Kidney tubule cell (primary cell): ENCODE data around the gene CACFD1.
A peak's percentile ranks its signal among the peaks of the same experiment; 100 is the strongest.

ENCODE experiments used
- DNase-seq: peaks from one replicate; pipeline ENCODE4 v3.0.0-alpha.2; 2018; ENCODE audit warnings: low spot score

Gene CACFD1

DNA sequence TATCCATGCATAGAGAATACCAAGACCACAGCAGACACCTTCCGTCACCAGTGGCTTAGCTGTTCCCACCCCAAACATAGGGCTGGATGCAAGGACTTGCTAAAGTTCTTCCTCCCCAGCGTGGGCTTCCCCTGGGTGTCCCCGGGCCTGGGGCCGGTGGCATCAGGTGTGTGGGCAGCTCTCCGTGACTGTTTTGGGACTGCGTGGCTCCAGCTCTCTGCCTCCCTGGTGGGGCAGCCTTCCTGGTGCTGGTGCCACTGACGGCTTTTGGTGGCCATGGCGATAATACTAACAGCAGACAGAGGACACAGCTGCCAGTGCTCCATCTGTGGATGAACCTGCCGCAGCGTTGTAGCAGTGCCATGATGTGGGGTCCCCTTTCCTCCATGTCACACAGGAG is 4.9 kb downstream of the CACFD1 start:
- no peak for DNase-seq

DNA sequence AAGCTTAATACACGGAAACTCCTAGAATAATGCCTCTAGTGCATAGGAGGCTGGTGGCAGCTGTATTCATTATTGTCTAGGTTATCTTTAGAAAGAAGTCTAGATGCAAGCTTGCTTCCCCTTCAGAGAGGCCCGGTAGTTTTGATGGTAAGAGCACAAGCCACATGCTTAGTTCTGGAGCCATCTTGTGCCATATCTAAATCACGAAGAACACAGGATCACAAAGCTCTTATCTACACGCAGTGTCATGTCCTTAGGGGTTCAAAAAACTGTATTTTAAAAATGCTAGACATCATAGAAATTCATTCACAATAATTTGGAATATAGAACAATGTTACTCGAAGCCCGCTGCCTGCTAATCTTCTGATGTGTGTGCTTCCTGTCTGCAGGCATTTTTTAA is 6.2 kb downstream of the CACFD1 start:
- no peak for DNase-seq

DNA sequence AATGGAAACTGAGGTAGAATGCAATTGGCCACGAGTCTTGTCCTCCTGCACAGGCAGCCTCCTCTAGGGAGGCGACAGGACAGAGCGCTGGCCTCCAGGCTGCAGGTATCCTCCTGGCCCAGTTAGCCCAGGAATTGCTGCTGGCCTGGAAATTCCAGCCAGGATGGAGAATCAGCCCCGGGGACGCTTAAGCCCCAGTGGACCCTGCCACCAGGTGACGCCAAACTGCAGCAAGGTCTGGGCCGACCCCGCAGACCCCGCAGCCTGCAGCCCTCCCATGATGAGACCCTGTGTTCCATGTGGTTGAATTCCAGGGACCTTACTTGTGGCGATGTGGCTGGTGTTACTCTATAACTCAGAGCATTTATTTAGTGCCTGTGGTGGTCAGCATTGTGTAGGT is 7.3 kb downstream of the CACFD1 start:
- DNase-seq = no peak

DNA sequence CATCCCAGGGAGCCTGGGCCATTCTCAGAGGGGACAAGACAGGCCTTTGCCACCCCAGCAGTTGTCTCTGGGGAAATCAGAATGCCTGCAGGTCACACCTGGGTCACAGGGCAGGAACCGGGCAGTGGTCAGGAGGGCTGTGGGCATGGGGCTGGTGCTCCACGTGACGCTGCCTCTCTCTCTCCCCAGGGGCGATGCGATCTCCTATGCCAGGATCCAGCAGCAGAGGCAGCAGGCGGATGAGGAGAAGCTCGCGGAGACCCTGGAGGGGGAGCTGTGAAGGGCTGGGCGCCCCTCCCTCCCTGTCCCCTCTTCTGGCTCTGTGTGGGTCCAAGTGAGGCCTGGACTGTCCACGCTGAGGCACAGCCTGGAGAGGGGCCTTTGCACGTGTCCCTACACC is 8.6 kb downstream of the CACFD1 start:
- DNase-seq = no peak

DNA sequence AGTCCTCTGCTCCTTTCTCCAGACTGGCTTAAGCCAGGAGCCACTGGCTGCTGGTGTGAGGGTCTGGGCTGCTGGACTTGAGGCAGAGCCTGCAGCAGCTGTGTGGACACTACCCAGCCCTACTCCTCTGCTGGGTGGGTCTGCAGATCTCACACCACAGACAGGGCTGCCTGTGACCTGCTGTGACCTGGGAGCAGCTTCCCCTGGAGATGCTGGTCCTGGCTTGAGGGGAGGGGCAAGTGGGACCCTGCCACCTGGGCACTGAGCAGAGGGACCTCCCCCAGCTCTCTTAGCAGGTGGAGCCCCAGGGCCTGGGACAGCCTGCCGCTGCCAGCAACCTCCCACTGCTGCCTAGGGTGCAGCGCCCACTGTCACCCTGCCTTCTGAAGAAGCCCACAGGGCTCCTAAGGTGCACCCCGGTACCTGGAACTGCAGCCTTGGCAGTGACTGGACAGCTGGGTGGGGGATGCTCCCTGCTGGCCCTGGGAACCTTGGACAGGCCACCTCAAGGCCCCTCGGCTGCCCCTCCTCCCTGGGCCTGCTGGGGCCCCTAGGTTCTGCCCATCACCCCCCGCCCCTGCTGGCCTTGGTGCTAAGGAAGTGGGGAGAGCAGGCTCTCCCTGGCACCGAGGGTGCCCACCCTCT is 9.1 kb downstream of the CACFD1 start:
- peak; percentile 14 for DNase-seq

DNA sequence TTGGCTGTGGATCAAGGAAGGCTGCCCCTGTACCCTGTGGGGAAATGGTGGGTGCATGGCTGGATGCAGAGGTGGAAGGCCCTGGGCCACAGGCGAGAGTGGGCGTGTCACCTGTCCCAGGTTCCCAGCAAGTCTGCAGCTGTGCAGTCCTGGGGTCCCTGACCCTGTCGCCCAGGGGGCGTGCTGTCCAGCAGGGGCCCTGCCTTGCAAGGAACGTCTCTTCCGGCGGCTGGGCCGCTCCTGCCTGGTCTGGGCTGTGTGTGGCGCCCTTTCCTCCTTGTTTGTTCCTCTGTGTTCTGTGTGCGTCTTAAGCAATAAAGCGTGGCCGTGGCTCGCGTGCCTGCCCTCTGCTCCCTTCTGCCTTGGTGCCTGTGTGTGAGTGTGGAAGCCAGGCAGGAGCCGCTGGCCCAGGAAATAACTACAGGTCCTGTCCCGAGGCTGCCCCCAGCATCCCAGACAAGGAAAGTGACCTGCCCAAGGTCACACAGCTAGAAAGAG is 10.7 kb downstream of the CACFD1 start:
- DNase-seq = peak; percentile 6

DNA sequence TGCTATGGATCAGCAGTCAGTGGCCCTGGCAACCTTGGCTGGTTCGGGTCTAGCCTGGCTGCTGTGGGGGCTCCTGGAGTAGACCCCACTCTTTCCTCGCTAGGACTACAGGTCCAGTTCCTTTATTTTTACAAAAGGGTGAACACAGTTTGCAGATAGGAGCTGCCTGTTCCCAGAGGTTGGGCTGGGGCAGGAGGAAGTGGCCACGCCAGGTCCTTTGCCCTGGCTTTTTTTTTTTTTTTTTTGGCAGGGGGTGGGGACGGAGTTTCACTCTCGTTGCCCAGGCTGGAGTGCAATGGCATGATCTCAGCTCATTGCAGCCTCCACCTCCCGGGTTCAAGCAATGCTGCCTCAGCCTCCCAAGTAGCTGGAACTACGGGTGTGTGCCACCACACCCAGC is 11.2 kb downstream of the CACFD1 start:
- no peak for DNase-seq

DNA sequence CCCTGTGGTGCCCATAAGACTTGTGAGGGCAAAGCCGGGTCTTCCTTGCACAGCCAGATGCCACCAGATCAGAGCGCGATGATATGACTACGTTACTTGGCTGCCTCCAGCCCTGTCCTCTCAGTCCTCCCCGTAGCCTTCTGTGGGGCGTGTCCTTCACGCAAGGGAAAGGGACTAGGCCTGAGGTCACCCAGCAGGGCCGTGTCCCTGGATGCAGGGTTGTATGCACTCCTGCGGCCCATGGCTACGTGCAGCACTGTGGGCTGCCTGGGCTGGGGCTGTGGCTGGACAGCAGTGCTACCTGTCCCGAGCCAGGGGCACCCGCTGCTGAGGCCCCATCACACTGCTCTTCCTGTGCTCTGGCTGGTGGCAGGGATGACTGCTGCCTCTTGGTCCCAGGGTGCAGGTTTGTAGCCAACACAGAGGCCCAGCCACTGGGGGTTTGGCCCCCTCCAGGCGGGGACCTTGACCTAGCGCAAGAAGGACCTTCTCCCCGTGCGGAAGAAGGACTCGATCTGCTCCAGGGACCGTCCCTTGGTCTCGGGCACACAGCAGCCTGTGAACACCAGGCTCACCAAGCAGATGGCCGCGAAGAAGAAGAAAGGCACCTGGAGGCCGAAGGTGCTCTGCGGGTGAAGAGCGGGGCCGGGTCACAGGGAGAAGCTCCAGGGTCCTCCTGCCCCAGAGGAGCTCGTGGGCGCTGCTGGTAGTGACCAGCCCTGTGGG is 11.9 kb downstream of the CACFD1 start:
- DNase-seq = no peak

DNA sequence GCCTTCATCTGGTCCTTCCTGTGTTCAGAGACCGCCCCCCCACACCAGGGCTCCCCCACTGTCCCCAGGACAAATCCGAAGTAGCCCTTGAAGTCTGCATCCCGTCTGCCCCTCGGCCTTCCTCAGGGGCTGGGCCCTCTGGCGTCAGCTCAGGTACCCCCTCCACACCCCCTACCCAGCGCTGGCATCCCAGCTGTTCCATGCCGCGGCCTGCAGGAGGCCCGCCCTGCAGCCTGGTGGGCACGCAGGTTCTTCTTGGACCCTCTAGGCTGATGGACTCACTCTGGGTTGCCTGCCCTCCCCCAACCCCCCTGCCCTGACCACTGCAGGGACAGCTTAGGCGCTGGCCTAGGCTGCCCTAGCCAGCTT is 12.5 kb downstream of the CACFD1 start:
- no peak for DNase-seq

DNA sequence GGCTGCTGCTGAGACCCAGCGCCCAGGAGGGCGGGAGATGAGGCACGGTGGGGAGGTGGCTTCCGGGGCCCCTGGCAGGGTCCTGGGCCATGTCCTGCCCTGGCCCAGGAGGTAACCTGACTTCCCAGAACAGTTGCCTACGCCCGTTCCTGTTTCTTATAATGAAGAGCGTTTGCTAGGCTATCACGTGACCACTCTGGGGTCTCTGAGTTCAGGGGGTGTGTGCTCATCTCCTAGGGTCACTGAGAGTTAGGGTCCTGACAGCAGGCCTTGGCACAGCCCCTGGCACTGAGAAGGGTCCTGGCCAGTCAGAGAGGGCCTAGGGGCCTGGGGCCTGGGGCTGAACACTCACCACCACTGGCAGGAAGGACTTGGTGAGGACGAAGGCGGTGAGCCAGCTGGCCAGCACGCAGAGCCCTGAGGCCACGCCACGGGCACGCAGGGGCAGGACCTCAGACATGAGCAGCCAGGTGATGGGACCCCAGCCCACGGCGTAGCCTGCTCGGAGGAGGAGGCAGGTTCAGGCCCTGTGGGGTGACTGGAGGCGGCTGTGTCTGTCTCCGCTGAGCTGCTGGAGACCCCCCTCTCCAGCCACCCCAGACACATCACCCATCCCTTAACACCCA is 13.1 kb downstream of the CACFD1 start:
- DNase-seq = no peak

DNA sequence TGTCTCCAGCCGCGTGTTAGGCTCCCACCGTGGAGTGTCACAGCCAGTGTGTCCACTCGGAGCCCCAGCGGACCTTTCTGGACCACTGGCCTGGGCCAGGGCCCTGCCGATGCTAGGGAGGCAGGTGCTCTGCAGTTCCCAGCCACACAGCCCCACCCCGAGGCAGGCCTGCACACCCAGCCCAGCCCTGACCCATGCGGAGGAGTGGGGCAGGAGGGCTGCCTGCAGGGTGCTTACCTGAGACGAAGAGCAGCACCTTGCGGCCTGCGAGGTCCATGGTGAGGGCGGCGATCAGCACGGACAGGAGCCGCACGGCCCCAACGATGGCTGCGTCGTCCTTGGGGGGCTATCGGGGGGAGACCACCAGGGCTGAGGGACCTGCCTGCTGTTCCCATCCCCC is 14.0 kb downstream of the CACFD1 start:
- DNase-seq = no peak

DNA sequence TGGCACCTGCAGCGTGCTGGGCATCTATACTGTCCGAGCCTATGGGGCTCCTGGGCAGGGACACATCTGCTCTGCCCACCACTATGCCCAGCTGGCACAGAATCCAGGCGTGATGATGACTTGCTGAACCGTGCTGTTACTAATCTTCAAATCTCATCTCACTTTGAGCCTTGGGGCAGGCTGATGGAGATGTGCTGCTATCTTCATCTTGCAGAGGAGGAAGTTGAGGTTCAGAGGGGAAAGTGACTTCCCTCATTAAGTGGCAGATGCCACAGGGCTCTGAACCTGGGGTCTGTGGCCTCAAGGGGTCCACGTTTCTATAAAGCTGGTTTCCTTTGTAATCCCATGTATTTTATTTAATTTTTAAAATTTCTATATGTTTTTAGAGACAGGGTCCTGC is 14.4 kb downstream of the CACFD1 start:
- DNase-seq = no peak

DNA sequence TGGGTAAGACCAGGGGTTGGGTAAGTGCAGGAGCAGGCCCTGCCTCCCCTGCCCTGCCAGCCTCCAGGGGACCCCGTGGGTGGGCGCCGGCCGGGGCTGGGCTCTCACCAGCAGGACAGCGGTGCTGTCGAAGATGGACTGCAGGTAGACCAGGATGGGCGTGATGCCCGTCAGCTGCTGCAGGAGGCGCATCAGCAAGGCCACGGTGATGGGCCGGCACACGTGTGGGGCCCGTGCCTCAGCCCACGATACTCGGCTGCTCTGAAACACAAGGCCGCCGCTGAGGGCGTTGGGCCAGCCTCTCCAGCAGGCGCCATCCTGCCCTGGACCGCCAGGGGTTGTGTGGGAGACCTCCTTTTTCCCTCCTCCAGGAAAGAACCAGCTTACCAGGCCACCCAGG is 15.1 kb downstream of the CACFD1 start:
- DNase-seq = no peak

DNA sequence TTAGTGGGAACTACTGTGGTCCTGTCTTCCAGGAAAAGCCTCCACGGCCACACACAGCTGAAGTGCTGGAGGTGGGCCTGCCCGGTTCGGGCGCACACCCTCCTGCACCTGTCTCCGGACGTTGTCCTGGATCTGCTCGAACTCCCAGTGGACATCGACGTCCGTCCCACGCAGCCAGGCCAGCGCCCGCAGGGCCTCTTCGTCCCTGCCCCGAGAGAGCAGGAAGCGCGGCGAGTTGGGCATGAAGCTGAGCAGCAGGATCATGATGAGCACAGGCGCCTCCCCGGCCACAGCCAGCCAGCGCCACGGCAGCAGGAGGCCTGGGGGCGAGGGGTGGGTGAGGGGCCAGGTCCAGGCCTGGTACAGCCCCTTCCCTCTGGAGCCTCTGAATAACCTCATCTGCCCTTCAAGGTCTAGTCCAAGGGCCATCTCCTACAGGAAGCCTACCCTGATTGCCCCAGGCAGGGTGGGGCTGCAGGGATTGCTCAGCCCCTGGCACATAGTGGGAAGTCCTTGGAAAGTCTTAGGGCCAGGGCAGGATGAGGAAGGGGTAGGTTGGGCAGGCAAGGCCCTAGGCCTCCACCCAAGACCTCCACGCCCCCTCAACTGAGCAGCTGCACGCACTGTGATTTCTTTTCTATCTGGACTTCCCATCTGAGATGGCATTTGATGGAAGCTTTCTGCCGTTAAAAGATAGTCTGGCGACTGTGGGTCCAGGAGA is 15.7 kb downstream of the CACFD1 start:
- DNase-seq = no peak

DNA sequence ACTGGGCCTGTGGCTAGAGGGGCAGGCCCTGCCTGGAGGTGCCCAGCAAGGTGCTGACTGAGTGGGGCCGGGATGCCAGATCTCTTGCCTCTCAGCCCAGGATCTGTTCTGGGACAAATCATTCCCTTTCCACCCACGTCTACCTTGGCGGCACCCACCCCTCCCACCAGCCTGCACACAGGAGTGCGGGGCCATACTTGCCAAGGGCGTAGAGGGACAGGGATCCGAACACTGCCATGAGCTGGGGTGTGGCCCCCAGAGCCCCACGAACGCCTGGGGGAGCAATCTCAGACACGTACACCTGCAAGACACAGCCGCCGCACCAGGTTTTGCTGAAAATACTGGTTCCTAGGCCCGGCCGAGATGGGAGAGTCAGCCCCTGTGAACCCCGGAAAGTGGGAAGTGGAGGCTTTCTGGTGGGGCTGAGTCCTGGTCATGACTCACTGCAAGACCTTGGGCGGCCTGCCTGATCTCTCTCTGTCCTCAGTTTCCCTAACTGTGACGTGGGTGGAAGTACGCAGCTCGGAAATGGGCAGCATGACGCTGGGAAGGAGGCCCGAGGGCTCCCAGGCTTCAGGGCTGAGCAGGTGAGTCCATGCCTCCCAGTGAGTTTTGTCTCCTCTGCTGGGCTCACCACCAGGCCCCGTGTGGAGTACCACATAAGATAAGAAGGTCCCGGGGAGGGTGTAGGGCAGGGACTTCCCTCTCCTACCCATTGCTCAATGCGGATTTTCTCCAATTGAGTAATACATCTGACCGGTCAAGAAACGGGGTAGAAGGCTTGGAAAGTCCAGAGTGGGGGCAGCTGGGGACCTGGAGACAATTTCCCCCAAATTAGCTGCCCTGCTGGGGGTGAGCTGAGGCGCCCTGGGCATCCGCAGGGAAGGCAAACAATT is 16.5 kb downstream of the CACFD1 start:
- DNase-seq = no peak

DNA sequence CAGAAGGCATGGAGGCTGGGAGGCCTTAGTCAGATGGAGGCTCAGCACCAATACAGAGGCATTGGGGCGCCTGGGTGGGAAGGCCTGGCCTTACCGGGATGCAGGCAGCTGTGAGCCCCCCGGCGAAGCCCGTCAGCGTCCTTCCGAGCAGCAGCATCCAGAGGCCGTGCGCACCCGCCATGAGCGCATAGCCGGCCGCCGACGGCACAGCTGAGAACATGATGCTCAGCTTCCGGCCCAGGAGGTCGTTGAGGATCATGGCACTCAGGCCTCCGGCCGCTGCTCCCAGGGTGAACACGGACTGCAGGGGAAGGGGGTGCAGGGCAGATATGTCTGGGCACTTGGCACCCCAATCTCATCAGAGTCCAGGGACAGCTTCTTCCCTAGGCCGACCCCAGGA is 17.2 kb downstream of the CACFD1 start:
- no peak for DNase-seq

DNA sequence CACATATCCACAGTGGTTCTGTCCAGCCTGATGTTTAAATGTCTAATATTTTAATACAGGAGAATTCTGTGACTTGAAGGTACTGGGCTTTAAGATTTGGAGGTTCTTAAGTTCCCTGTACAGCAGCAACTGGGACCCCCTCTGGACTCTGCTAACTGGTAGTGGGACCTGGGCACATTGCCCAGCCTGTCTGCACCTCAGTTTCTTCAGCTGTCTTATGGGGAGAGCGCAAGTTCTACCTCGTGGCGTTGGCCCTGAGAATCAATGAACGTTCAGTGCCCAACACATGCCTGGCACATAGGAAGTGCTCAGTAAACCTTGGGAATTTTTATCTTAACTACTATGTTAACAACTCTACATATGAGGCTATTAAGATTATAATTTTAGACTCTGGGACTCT is 17.7 kb downstream of the CACFD1 start:
- DNase-seq = no peak

DNA sequence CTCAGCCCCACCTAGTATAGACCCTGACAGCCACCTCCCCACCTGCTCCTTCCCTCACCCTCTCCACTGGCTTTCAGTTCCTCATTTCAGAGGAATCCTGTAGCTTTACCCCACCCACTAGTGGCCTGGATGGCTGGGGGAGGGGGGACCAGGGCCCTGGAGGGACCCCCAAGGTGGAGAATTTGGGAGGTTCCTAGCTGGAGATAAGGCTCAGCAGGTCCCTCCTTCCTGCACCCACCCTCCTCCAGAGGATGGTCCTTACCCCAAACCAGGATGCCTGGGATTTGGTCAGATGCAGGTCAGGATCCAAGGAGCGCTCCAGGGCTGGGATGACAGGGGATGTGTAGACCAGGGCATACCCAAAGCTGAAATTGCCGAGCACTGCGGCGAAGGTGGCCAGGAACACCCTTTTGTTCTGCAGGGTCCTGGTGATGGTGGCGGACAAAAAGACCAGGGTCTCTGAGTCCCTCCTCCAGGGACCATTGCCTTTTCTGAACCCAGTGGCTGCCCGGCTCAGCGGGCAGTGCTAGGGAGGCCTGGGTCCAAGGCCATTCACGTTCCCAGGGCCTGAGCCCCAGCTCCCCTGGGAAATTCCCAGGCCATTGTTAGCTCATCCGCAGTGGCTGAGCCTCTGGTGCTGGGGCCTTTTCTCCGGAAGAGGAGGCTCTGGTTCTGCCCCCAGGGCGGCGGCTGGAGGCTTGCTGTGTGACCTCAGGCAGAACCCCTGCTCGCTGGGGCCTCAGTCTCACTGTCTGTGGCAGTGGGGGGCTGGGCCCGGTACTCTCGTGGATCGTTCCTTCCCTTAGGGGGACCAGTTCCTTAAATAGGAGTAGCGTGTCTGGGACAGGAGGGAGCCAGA is 18.4 kb downstream of the CACFD1 start:
- peak; percentile 70 for DNase-seq

DNA sequence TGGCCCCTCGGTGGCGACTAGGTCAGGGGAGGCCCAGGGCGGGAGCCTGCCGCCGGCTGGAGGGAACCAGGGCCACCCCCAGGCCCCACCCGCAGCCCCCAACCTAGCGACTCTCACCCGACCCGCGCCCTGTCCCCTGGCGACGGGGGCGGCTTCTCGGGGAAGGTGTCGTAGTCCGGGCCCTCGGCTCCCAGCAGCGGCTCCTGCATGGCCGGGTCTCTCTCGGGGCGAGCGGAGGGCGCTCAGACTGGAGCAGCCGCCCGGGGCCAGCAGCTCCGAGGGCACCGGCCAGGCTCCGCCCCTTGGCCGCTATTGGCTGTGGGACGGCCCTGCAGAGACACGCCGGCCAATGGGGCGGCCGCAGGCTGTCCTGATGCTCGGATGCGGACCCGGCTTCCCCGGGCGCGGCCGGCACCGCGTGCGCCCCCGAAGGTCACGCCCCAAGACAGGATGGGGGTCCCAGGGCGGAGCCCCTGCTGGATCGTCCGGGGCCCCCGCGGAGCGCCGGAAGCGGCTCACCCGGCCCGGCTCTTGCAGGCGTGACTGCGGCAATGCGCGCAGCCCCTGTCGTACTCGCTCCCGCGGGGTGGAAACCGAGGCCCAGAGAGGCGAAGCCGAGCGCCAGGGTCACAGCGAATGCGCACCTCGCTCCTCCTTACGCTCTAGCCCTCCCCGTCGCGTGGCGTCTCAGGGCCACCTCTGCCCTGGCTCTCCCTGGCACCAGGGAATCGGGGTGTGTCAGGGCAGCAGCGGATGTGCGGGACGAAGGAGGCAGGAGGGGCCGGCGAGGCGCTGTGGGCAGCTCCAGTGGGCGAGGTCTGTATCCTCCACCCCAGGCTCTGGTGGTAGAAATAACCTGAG is 19.3 kb downstream of the CACFD1 start, which contains the start of gene SLC2A6:
Gene SLC2A6, minus strand, starts transcription at position 249 of the 861 bp plus-strand sequence. Its CDS starts 40 bp downstream, at position 209.
- peak; percentile 89 for DNase-seq

DNA sequence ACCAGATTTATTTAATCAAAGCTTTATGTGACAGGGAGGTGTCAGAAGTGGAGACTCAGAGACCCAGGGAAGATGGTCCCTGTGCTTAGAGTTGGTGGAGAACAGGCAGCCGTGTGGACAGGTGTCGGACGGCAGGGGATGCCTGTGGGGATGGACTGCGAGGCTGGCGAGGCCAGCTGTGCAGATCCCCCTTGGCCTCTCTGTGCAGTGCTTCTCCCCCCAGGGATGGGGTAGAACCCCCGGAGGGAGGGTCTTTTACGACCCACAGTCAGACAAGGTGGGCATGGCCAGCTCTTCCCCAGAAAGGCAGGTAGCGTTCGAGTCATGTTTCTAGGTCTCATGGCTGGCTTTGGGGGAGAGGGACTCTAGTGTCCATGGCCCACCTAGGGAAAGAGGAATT is 23.8 kb downstream of the CACFD1 start:
- no peak for DNase-seq
